Measurements from ENCODE around the gene TCF21. TPM values are rescaled to one million over a fixed set of nuclear protein-coding genes. Genes with fewer than 3 reads are reported as not detected.
A peak's percentile ranks its signal among the peaks of the same experiment; 100 is the strongest.
"Not testable (repeated sequence)": the region's sequence is repeated elsewhere in the genome, so short reads cannot be mapped to it uniquely, and the experiment has no call there.

TCF21 gene
- total RNA-seq, 2 donors from 2014 or later: not detected

DNA sequence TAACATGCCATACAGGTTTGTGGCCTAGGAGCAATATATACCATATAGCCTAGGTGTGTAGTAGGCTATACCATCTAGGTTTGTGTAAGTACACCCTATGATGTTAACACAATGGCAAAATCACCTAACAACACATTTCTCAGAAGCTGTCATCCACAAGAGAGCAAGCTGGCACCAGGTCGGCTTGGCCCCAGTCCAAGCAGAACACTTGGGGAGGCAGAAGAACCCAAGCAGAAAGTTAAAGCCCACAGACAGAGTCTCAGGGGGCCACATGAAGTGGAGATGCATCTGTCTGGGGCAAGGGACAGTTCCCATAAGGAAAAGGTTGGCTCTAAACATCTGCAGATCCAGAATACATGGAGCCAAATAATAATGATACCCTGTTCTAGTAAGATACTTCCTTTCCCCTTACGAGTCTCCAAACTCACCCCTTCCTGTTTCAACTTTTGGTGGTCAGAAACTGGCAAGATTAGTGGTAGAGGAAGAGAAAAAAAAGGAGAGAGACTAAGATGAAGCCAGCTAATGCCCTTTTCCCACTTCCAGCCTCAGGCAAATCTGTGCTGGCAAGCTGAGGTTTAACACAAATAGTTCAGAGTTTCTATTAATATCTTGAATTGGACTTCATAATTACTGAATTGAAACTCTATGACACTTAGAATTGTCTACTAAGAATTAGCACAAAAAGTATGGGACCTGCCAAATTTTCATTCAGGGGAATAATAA, 29.5 kb downstream of the TCF21 start:
- H3K36me3 Mint-ChIP-seq (ENCODE audit: insufficient read depth in 2 of 2): no peaks in the 10 kb centered on the region
- H3K9me3 Mint-ChIP-seq: no peaks in the 10 kb centered on the region
- peaks cover 16% of the 10 kb centered on the region for H3K27me3 Mint-ChIP-seq (ENCODE audit: low read depth)
- H3K27ac Mint-ChIP-seq: no peak overlapping the region
- DNase-seq: no peak
- ATAC-seq (replicated peaks in 1 of 2): no peak
- H3K4me3 Mint-ChIP-seq: no peak overlapping the region
- H3K4me1 Mint-ChIP-seq (ENCODE audit: low read depth): no peaks in the 10 kb centered on the region

DNA sequence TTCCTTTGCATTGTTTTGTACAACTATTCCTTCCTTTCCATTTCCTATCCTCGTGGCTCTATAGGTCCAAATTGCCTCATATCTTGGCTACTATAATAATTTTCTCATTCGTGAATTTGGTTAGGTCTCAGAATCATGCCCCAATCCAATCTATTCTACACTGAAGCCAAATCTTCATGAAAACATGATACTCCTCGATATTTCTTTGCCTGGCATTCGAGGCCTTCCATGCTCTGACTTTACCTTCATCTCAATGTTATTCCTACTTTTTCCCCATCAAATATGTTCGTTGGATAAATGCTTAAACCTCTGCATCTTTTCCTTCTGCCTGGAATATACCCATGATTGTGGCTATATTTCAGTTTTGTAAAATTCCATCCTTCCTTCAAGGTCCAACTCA, 30.4 kb downstream of the TCF21 start:
- ATAC-seq (replicated peaks in 1 of 2) (no peak), DNase-seq (no peak)
- peaks cover 17% of the 10 kb centered on the region for H3K27me3 Mint-ChIP-seq (ENCODE audit: low read depth)
- no peak overlapping the region for H3K4me3 Mint-ChIP-seq
- no peaks in the 10 kb centered on the region for H3K9me3 Mint-ChIP-seq
- no peak overlapping the region for H3K27ac Mint-ChIP-seq
- H3K36me3 Mint-ChIP-seq (ENCODE audit: insufficient read depth in 2 of 2): no peaks in the 10 kb centered on the region
- H3K4me1 Mint-ChIP-seq (ENCODE audit: low read depth): no peaks in the 10 kb centered on the region

DNA sequence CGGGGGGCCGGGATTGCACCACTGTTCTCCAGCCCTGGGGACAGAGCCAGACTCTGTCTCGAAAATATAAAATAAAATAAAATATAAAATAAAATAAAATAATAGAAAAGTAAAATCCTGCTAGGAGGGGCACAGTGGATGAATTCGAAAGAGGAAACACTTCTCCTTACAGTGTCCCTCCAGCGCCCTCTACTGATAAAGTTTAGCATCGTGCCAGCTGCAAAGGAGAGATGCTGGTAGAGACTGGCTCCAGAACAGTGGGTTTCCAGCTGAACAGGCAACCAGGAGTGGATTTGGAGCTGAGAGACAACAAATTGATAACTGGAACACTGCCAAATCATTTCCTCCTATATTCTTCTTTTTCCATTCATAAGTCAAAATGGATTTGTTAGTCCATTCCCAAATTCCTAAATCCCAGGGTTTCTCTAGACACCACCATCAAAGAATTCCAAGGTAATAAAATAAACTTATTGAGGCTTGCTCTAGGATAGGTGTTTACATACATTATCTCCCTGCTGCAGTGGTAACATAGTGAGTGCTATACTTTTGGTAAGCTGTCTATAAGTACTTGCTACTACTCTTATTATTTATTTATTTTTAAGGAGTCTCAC, 32.4 kb downstream of the TCF21 start:
- H3K27ac Mint-ChIP-seq: no peak overlapping the region
- peaks cover 17% of the 10 kb centered on the region for H3K27me3 Mint-ChIP-seq (ENCODE audit: low read depth)
- H3K4me3 Mint-ChIP-seq: no peak overlapping the region
- DNase-seq (peak; percentile 77 to 80), ATAC-seq (replicated peaks in 1 of 2) (peak; percentile 72)
- no peaks in the 10 kb centered on the region for H3K4me1 Mint-ChIP-seq (ENCODE audit: low read depth)
- no peaks in the 10 kb centered on the region for H3K36me3 Mint-ChIP-seq (ENCODE audit: insufficient read depth in 2 of 2)
- no peaks in the 10 kb centered on the region for H3K9me3 Mint-ChIP-seq

GRCh38 chr6:133923938-133924593, 35.2 kb downstream of the TCF21 start:
- no peaks in the 10 kb centered on the region for H3K9me3 Mint-ChIP-seq
- DNase-seq (peak; percentile 52 to 53), ATAC-seq (replicated peaks in 1 of 2) (peak; percentile 76 to 78)
- no peak overlapping the region for H3K4me3 Mint-ChIP-seq
- peaks cover 23% of the 10 kb centered on the region for H3K27me3 Mint-ChIP-seq (ENCODE audit: low read depth)
- H3K4me1 Mint-ChIP-seq (ENCODE audit: low read depth): no peaks in the 10 kb centered on the region
- H3K27ac Mint-ChIP-seq: no peak overlapping the region
- no peaks in the 10 kb centered on the region for H3K36me3 Mint-ChIP-seq (ENCODE audit: insufficient read depth in 2 of 2)

DNA sequence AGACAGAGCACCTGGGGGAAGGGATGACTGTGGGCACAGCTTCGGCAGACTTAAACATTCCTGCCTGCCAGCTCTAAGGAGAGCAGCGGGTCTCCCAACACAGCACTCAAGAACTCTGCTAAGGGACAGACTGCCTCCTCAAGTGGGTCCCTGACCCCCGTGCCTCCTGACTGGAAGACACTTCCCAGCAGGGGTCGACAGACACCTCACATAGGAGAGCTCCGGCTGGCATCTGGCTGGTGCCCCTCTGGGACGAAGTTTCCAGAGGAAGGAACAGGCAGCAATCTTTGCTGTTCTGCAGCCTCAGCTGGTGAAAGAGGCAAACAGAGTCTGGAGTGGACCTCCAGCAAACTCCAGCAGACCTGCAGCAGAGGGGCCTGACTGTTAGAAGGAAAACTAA, 42.3 kb downstream of the TCF21 start:
- peaks cover 14% of the 10 kb centered on the region for H3K27me3 Mint-ChIP-seq (ENCODE audit: low read depth)
- DNase-seq; H3K27ac Mint-ChIP-seq; H3K36me3 Mint-ChIP-seq (ENCODE audit: insufficient read depth in 2 of 2); H3K4me1 Mint-ChIP-seq (ENCODE audit: low read depth); ATAC-seq (replicated peaks in 1 of 2); H3K4me3 Mint-ChIP-seq: not testable (repeated sequence)
- H3K9me3 Mint-ChIP-seq: peaks cover 3 to 12% of the 10 kb centered on the region in 2 donors

DNA sequence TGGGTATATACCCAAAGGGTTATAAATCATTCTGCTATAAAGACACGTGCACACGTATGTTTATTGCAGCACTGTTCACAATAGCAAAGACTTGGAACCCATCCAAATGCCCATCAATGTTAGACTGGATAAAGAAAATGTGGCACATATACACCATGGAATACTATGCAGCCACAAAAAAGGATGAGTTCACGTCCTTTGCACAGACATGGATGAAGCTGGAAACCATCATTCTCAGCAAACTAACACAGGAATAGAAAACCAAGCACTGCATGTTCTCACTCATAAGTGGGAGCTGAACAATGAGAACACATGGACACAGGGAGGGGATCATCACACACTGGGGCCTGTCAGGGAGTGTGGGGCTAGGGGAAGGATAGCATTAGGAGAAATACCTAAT, 47.4 kb downstream of the TCF21 start:
- not testable (repeated sequence) for H3K4me3 Mint-ChIP-seq; H3K27ac Mint-ChIP-seq; ATAC-seq (replicated peaks in 1 of 2); H3K4me1 Mint-ChIP-seq (ENCODE audit: low read depth); DNase-seq; H3K36me3 Mint-ChIP-seq (ENCODE audit: insufficient read depth in 2 of 2)
- Mint-ChIP-seq H3K27me3 (ENCODE audit: low read depth) (peaks cover 22% of the 10 kb centered on the region), H3K9me3 (peaks cover 3 to 13% of the 10 kb centered on the region in 2 donors)

DNA sequence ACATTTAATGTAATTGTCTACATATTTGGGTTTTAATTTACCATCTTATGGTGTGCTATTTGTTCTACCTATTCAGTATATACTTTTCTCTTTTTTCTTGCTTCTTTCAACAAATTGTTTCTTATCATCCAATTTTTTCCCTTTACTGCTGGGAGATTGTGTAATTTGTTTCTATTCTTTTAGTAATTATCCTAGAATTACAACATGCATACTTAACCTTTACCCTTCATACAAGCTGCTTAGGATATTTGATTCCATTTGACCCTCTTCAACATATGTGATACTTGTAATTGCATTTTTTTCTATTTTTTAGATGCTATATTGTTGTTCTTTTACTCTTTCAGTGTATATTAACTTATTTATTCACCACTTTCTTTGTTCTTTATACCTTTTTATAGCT, 49.0 kb downstream of the TCF21 start:
- DNase-seq: no peak
- Mint-ChIP-seq H3K36me3 (ENCODE audit: insufficient read depth in 2 of 2) (peaks cover 4 to 5% of the 10 kb centered on the region in 2 donors), H3K9me3 (peaks cover 3 to 11% of the 10 kb centered on the region in 2 donors), H3K27ac (peak overlapping the region; percentile 22), H3K27me3 (ENCODE audit: low read depth) (peaks cover 27% of the 10 kb centered on the region), H3K4me1 (ENCODE audit: low read depth) (no peaks in the 10 kb centered on the region), H3K4me3 (no peak overlapping the region)
- no peak for ATAC-seq (replicated peaks in 1 of 2)

GRCh38 chr6:133938533-133938932, 49.6 kb downstream of the TCF21 start:
- H3K9me3 Mint-ChIP-seq: peaks cover under 1 to 7% of the 10 kb centered on the region in 2 donors
- no peak for ATAC-seq (replicated peaks in 1 of 2)
- H3K27ac Mint-ChIP-seq: peak overlapping the region; percentile 78
- H3K4me1 Mint-ChIP-seq (ENCODE audit: low read depth): no peaks in the 10 kb centered on the region
- H3K36me3 Mint-ChIP-seq (ENCODE audit: insufficient read depth in 2 of 2): peaks cover 1 to 2% of the 10 kb centered on the region in 2 donors
- H3K4me3 Mint-ChIP-seq: no peak overlapping the region
- DNase-seq: no peak
- H3K27me3 Mint-ChIP-seq (ENCODE audit: low read depth): peaks cover 24% of the 10 kb centered on the region

DNA sequence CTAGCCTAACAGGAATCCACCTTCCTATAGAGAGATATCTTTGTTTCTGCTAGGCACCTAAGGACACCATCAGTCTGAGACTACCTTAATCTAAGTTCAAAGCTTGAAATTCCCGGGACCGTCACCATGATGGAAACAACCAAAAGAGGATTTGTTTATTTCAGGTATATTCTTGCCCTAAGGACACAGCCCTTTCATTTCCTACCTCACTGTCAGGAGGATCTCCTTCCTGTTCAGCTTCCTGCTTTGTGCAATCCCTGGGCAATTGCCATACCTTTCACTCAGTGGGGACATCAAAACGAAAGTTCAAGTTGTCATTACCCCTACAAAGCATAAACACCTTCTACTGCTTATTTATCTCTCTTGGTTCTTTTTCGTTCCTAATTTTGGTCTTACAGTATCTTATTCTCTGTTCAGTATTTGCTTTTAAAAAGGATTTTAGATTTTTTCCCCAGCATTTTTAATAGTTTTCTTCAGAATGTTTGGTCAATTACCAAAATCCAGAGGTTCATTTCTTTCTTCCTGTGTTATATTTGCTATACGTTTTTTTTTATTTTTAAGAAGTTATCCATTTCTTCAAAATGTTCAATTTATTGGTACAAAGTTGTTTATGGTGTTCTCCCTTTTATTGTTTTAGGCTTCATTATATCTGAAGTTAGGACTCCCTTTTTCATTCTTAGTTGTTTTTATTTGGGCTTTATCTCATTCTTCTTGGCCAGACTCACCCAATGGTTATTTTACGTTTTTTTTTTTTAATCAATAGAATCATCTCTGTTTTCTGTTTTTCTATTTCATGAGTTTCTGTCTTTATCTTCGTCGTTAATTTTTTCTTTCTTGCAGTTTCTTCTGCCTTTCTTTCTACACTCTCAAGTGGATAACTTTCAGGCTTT, 51.1 kb downstream of the TCF21 start:
- H3K9me3 Mint-ChIP-seq: peaks cover 0 to 5% of the 10 kb centered on the region in 2 donors
- DNase-seq: no peak
- peaks cover 19% of the 10 kb centered on the region for H3K27me3 Mint-ChIP-seq (ENCODE audit: low read depth)
- H3K36me3 Mint-ChIP-seq (ENCODE audit: insufficient read depth in 2 of 2): no peaks in the 10 kb centered on the region
- no peak overlapping the region for H3K4me3 Mint-ChIP-seq
- no peaks in the 10 kb centered on the region for H3K4me1 Mint-ChIP-seq (ENCODE audit: low read depth)
- H3K27ac Mint-ChIP-seq: no peak overlapping the region
- no peak for ATAC-seq (replicated peaks in 1 of 2)

Other genes starting within 250 kb of the TCF21 start
- 10 to 100 TPM; 32.9 to 34.7 TPM for gene TBPL1, start 64.1 kb downstream of the TCF21 start, total RNA-seq
- gene SLC2A12, start 163.5 kb downstream of the TCF21 start, total RNA-seq: under 1 TPM; 0.09 to 0.24 TPM

All from activated T-cell treated with anti-CD3 and anti-CD28 coated beads, Interleukin-2, amount 50 U/mL, for 72 hours (primary cell).